Activated naive CD4-positive, alpha-beta T cell treated with Interleukin-2 at 50 U/mL for 16 hours (primary cell): ENCODE measurements around the gene ATP7B.
A peak's percentile ranks its signal among the peaks of the same experiment; 100 is the strongest.
"Not testable (repeated sequence)": the region's sequence is repeated elsewhere in the genome, so short reads cannot be mapped to it uniquely, and the experiment has no call there.

Experiments
- DNase-seq: peaks from one replicate; pipeline ENCODE4 v3.0.0-alpha.2; 2020

Gene ATP7B

GRCh38 chr13:51919531-51919930, 91.7 kb downstream of the ATP7B start:
- no peak for DNase-seq

- no peak for DNase-seq
These were observed 94.3 kb downstream of the ATP7B start for GRCh38 chr13:51916962-51917361.

- DNase-seq: no peak
These were observed 95.0 kb downstream of the ATP7B start for GRCh38 chr13:51916051-51916818.

- no peak for DNase-seq
These were observed 97.1 kb downstream of the ATP7B start for GRCh38 chr13:51914137-51914493.

- no peak for DNase-seq
These were observed 97.7 kb downstream of the ATP7B start for GRCh38 chr13:51913421-51914136.

GRCh38 chr13:51912511-51913225, 98.6 kb downstream of the ATP7B start:
- no peak for DNase-seq

- DNase-seq: no peak
These were observed 99.2 kb downstream of the ATP7B start for GRCh38 chr13:51912091-51912490.

- DNase-seq: no peak
These were observed 100.7 kb downstream of the ATP7B start for GRCh38 chr13:51910508-51910907.

- DNase-seq: not testable (repeated sequence)
These were observed 102.0 kb downstream of the ATP7B start for GRCh38 chr13:51909265-51909664.

- no peak for DNase-seq
These were observed 104.1 kb downstream of the ATP7B start for GRCh38 chr13:51907040-51907732.

- DNase-seq: no peak
These were observed 104.7 kb downstream of the ATP7B start for GRCh38 chr13:51906581-51906980.

GRCh38 chr13:51905787-51906186, 105.5 kb downstream of the ATP7B start:
- DNase-seq: no peak

- no peak for DNase-seq
These were observed 108.5 kb downstream of the ATP7B start for GRCh38 chr13:51902776-51903175.

- DNase-seq: no peak
These were observed 110.8 kb downstream of the ATP7B start for GRCh38 chr13:51900471-51900870.

GRCh38 chr13:51895906-51896888, 115.1 kb downstream of the ATP7B start:
- peak; percentile 48 for DNase-seq

- DNase-seq: no peak
These were observed 117.0 kb downstream of the ATP7B start for GRCh38 chr13:51894239-51894638.

GRCh38 chr13:51892657-51893056, 118.6 kb downstream of the ATP7B start:
- DNase-seq: no peak

- no peak for DNase-seq
These were observed 123.8 kb downstream of the ATP7B start for GRCh38 chr13:51887468-51887867.

- no peak for DNase-seq
These were observed 125.6 kb downstream of the ATP7B start for GRCh38 chr13:51885651-51886050.

- no peak for DNase-seq
These were observed 128.0 kb downstream of the ATP7B start for GRCh38 chr13:51883226-51883600.
